Measurements from ENCODE around the gene PANK4.

Gene PANK4

DNA sequence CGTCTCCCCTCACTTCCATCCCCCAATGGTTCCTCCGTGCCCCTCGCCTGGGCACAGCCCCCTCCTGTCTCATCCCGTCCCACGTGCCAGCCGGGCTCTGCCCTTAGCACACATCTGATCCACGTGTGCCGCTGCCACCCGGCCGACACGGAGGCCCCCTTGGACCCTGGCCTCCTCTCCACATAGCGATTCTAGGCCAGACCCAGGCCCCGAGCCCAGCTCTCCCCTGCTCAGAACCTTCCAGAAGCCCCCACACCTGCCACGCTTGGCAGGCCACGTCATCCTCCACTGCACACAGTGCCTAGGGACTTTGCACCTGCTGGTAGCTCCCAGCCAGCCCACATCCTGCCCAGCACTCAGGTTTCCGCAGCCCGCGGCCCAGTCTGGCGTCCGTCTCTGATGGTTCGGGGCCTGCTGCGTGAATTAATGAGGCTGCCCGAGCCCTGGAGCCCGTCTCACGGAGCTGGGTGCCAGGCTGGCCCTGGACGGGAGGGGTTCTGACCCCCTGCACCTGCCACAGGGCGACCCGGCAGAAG is 30.2 kb downstream of the PANK4 start:
- H3K36me3 Mint-ChIP-seq (ENCODE audit: insufficient read depth) = peaks cover 3% of the 10 kb centered on the region
- peaks cover 38 to 45% of the 10 kb centered on the region in 2 donors for H3K4me1 Mint-ChIP-seq (ENCODE audit: low read depth in 2 of 2)
- no peaks in the 10 kb centered on the region for H3K27me3 Mint-ChIP-seq
- peak overlapping the region; percentile 71 to 72 for H3K4me3 Mint-ChIP-seq
- H3K9me3 Mint-ChIP-seq = no peaks in the 10 kb centered on the region
- ATAC-seq (replicated peaks) (peak; percentile 79), DNase-seq (peak; percentile 44 to 54 (median 45))
- H3K27ac Mint-ChIP-seq = peak overlapping the region; percentile 94 to 96

DNA sequence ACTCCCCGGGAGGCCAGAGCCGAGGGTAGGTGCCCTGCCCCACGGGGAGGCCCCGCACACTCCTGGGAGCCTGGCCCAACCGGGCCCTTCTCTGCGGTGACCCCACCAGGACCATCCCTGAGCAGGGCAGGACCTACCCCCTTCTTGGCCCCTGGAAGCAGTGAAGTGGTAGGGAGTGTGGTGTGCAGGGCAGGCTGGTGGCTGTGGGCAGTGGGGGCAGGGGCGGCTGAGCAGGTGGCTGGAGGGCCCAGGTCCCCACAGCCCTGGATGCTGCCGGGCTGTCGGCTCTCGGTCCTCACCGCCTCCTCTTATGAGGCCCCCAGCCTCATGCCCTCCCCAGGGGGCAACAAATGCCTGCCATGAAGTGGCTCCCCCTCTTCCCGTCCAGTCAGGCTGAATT is 30.9 kb downstream of the PANK4 start:
- Mint-ChIP-seq H3K9me3 (no peaks in the 10 kb centered on the region), H3K4me3 (peak overlapping the region; percentile 71 to 72), H3K27ac (peak overlapping the region; percentile 94 to 96), H3K27me3 (no peaks in the 10 kb centered on the region), H3K4me1 (ENCODE audit: low read depth in 2 of 2) (peaks cover 38 to 45% of the 10 kb centered on the region in 2 donors), H3K36me3 (ENCODE audit: insufficient read depth) (peaks cover 3% of the 10 kb centered on the region)
- DNase-seq = no peak
- no peak for ATAC-seq (replicated peaks)

DNA sequence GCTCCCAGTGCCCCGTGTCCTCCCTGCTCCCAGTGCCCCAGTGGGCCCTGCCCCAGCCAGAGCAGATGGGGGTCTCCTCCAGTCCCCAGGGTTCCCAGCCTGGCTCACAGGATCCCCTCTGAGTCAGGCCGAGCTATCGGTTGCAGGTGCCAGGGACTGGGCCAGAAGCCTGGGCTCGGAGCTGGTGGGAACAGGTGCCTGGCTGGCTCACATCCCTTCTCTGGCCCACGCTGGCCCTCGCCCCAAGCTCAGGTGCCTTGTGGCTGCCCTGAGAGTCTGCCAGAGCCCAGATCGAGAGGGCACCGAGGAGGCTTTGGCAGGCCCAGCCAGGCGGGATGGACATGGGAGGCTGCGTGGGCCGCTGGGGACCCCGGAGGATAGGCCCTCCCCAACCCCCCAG is 31.4 kb downstream of the PANK4 start:
- no peak overlapping the region for H3K27ac Mint-ChIP-seq
- no peak overlapping the region for H3K4me3 Mint-ChIP-seq

DNA sequence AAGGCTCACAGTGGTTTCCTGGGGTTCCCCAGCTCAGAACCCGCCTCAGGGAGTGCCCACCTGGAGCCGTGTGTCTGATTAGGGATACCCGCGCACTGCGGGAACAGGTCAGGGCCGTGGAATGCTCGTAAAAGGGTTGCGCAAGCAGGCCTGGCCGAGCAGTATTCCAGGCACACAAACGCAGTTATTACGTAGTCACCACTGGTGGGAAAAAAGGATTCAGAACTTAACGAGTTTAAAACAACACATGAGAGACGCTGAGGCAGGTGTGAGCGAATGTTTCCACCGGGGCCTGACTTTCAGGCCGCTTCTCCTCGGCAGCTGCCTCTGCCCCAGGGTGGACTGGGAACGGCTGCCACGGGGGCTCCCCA is 32.1 kb downstream of the PANK4 start:
- H3K27me3 Mint-ChIP-seq = no peaks in the 10 kb centered on the region
- H3K36me3 Mint-ChIP-seq (ENCODE audit: insufficient read depth) = peaks cover 3% of the 10 kb centered on the region
- peak overlapping the region; percentile 62 to 74 for H3K4me3 Mint-ChIP-seq
- peak overlapping the region; percentile 70 to 85 for H3K27ac Mint-ChIP-seq
- H3K9me3 Mint-ChIP-seq = no peaks in the 10 kb centered on the region
- no peak for DNase-seq
- peaks cover 28 to 34% of the 10 kb centered on the region in 2 donors for H3K4me1 Mint-ChIP-seq (ENCODE audit: low read depth in 2 of 2)
- ATAC-seq (replicated peaks) = no peak

More for the DNA sequence above, 31.4 kb downstream of the PANK4 start:
- ATAC-seq (replicated peaks) = no peak
- DNase-seq = no peak
- Mint-ChIP-seq H3K36me3 (ENCODE audit: insufficient read depth) (peaks cover 3% of the 10 kb centered on the region), H3K4me1 (ENCODE audit: low read depth in 2 of 2) (peaks cover 32 to 40% of the 10 kb centered on the region in 2 donors), H3K27me3 (no peaks in the 10 kb centered on the region), H3K9me3 (no peaks in the 10 kb centered on the region)

DNA sequence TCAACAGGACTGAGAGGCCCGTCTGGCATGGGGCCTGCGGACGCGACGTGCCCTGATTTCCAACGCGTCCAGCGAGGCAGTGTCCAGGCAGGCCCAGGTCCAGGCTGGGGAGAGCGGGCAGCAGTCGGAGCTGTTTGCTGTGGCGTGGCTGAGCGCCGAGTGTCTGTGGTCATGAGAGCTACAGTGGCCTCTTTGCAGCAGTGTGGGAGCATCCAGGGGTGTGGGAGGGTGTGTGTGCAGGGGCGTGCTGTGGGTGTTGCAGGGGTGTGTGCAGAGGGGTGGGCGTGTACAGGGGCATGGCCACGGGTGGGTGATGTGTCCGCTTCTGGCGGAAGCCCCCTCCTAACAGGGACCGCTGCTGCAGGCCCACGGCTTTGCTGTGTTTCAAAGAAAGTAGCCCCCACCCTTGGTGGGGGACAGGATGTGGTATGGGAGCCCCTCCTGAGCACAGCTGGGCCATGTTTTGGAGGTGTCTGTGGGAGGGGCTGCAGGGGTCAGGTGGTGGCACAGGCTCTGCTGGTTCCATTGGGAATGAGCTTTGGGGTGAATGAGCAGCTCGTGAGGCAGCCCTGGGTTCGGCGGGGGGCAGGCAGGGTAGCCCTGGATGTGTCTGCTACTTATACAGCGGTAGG is 32.6 kb downstream of the PANK4 start:
- Mint-ChIP-seq H3K4me3 (peak overlapping the region; percentile 62 to 74), H3K27ac (peak overlapping the region; percentile 70 to 85), H3K36me3 (ENCODE audit: insufficient read depth) (peaks cover 3% of the 10 kb centered on the region), H3K27me3 (no peaks in the 10 kb centered on the region), H3K4me1 (ENCODE audit: low read depth in 2 of 2) (peaks cover 28 to 30% of the 10 kb centered on the region in 2 donors), H3K9me3 (peaks cover 0 to 4% of the 10 kb centered on the region in 2 donors)
- DNase-seq (peak; percentile 12 to 26 (median 25)), ATAC-seq (replicated peaks) (peak; percentile 64)

DNA sequence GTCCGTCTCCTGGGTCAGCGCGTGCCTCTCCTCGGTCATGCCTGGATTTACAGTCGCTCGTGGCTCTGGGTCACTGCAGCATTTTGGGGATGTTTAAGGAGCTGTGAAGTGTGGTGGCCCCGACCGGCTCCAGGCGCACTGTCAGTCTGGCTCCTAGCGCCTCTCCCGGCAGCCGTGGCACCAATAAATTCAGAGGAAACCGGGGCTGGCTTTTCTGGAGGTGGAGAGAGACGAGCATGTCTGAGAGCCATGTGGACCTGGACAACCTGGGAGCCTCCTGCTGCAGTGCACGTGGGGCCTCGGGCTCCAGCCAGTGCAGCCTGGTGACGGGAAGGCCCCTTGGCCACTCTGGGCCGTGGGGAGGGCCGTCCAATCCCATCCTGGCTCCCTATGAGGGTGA is 33.2 kb downstream of the PANK4 start:
- peaks cover 28 to 30% of the 10 kb centered on the region in 2 donors for H3K4me1 Mint-ChIP-seq (ENCODE audit: low read depth in 2 of 2)
- peak overlapping the region; percentile 11 to 74 for H3K4me3 Mint-ChIP-seq
- H3K36me3 Mint-ChIP-seq (ENCODE audit: insufficient read depth) = peaks cover 3% of the 10 kb centered on the region
- ATAC-seq (replicated peaks) = no peak
- H3K27me3 Mint-ChIP-seq = no peaks in the 10 kb centered on the region
- H3K9me3 Mint-ChIP-seq = peaks cover 0 to 10% of the 10 kb centered on the region in 2 donors
- DNase-seq = no peak
- peak overlapping the region; percentile 70 to 85 for H3K27ac Mint-ChIP-seq

DNA sequence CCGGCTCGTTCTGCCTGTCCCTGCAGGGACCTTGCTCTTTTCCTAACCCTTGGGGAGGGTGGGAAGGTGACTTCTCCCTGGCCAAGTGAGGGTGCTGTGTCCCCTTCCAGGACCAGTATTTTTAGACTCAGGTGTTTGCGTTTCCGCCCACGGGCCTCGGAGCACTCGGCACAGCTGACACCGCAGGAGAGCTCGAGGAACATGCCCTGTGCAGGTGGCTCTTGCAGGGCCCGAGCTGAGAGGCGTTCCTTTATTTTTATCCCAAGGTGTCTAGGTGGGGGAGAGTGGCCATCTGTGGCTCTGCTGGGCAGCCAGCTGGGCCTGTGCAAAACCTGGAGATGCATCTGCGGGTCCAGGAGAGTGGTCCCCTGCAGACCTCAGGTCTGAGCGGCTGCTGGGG is 34.3 kb downstream of the PANK4 start:
- Mint-ChIP-seq H3K27me3 (no peaks in the 10 kb centered on the region), H3K4me3 (no peak overlapping the region), H3K4me1 (ENCODE audit: low read depth in 2 of 2) (peaks cover 26 to 28% of the 10 kb centered on the region in 2 donors), H3K27ac (no peak overlapping the region), H3K36me3 (ENCODE audit: insufficient read depth) (peaks cover 3% of the 10 kb centered on the region), H3K9me3 (peaks cover 0 to 16% of the 10 kb centered on the region in 2 donors)
- ATAC-seq (replicated peaks) = no peak
- no peak for DNase-seq

DNA sequence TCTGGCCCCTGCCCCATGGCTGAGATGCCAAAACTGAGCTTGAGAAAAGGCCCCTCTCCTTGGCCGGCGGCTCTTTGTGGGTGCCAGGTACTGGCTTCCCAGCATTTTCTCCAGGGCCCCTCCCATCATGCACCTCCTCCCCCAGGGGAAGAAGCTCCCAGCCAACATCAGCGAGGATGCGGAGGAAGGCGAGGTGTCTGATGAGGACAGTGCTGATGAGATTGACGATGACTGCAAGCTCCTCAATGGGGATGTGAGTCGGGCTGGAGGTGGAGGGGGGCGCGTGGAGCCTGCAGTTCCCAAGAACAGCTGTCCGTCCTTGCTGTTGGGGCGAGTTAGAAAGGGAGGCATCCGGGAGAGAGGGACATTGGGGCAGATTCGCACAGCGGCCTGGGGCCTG is 36.8 kb downstream of the PANK4 start:
- Mint-ChIP-seq H3K9me3 (peaks cover 0 to 16% of the 10 kb centered on the region in 2 donors), H3K4me3 (no peak overlapping the region), H3K4me1 (ENCODE audit: low read depth in 2 of 2) (peaks cover 13 to 14% of the 10 kb centered on the region in 2 donors), H3K27me3 (no peaks in the 10 kb centered on the region), H3K36me3 (ENCODE audit: insufficient read depth) (peaks cover 3% of the 10 kb centered on the region), H3K27ac (no peak overlapping the region)
- ATAC-seq (replicated peaks) (no peak), DNase-seq (no peak)

DNA sequence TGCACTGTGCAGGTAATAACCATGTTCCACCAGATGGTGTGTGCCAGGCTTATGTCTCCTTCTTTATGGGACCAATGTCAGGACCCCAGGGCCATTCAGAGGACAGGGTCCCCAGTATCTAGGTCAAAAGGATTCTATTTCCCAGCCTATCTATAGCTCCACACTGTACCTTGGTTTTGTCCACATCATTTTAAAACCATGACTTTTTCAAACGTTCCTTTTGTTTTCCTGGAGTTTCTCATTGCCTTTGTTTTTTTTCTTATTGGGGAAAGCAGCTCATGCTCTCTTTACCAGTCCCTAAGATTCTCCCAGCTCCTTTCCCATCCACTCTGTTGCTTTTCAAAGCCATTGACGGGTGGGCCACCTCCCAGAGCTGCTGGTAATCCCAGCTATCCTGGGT is 37.7 kb downstream of the PANK4 start:
- Mint-ChIP-seq H3K27me3 (no peaks in the 10 kb centered on the region), H3K4me3 (no peak overlapping the region), H3K4me1 (ENCODE audit: low read depth in 2 of 2) (peaks cover 10 to 14% of the 10 kb centered on the region in 2 donors), H3K9me3 (peaks cover 0 to 16% of the 10 kb centered on the region in 2 donors), H3K27ac (peak overlapping the region in 1 of 2 donors; percentile 58), H3K36me3 (ENCODE audit: insufficient read depth) (peaks cover 3% of the 10 kb centered on the region)
- ATAC-seq (replicated peaks) (no peak), DNase-seq (no peak)

DNA sequence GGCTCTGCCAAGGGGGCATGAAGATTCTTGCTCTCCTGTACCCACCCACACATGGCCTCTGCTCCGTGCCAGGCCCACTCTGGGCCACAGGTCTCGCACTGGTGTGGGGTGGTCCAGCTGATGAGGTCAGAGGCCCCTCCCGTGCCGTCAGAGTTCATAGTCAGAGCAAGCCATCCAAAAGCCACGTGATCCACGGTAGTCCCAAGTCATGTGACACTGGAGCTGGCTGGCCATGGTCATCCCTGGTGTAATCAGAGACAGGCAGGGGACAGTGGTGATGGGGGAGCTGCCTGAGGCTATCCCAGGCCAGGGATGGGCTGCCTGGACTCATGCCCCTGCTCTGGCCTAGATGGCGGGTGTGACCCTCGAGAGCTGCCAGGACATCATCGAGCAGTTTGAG is 39.8 kb downstream of the PANK4 start:
- no peak for DNase-seq
- Mint-ChIP-seq H3K27me3 (no peaks in the 10 kb centered on the region), H3K9me3 (peaks cover 0 to 16% of the 10 kb centered on the region in 2 donors), H3K4me1 (ENCODE audit: low read depth in 2 of 2) (peaks cover 4 to 6% of the 10 kb centered on the region in 2 donors), H3K27ac (no peak overlapping the region), H3K4me3 (no peak overlapping the region), H3K36me3 (ENCODE audit: insufficient read depth) (no peaks in the 10 kb centered on the region)
- ATAC-seq (replicated peaks) = no peak

DNA sequence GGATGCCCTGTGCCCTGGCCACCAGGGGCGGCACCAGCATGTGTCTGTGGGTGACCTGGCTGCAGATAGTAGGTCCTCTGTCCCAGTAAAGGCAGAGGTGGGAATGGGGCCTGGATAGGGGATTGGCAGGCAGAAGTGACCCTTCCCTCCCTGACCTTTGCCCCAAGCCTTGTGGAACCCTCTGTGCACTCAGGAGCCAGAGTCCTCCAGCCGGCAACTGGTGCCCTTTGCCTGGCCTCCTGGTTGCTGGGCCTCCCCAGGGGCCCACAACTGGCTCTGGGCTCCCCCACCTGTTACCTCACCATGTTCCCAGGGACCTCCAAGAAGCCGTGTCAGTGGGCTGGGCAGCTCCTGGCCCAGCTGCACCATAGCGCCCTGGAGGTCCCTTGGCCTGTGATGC is 40.4 kb downstream of the PANK4 start:
- no peak overlapping the region for H3K27ac Mint-ChIP-seq
- H3K9me3 Mint-ChIP-seq = peaks cover 0 to 16% of the 10 kb centered on the region in 2 donors
- H3K4me1 Mint-ChIP-seq (ENCODE audit: low read depth in 2 of 2) = peaks cover 4 to 6% of the 10 kb centered on the region in 2 donors
- ATAC-seq (replicated peaks) (no peak), DNase-seq (no peak)
- H3K27me3 Mint-ChIP-seq = no peaks in the 10 kb centered on the region
- no peak overlapping the region for H3K4me3 Mint-ChIP-seq
- H3K36me3 Mint-ChIP-seq (ENCODE audit: insufficient read depth) = no peaks in the 10 kb centered on the region

DNA sequence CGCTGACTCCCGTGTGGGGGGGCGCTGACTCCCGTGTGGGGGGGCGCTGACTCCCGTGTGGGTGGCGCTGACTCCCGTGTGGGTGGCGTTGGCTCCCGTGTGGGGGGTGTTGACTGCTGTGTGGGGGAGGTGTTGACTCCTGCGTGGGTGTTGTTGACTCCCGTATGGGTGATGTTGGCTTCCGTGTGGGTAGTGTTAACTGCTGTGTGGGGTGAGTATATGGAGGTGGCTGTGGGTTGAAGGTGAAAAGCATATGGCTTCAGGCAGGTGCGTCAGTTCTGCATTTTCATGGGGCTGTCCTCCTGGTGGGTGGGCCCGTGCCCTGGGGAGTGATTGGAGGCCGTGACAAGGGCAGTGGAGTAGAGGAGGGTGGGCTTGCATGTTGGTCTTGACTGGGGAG is 42.4 kb downstream of the PANK4 start:
- DNase-seq (no peak), ATAC-seq (replicated peaks) (peak; percentile 66)
- peak overlapping the region in 1 of 2 donors; percentile 5 for H3K27ac Mint-ChIP-seq
- no peaks in the 10 kb centered on the region for H3K36me3 Mint-ChIP-seq (ENCODE audit: insufficient read depth)
- peaks cover 4 to 6% of the 10 kb centered on the region in 2 donors for H3K4me1 Mint-ChIP-seq (ENCODE audit: low read depth in 2 of 2)
- H3K27me3 Mint-ChIP-seq = no peaks in the 10 kb centered on the region
- peak overlapping the region in 1 of 2 donors; percentile 21 for H3K4me3 Mint-ChIP-seq
- peaks cover 0 to 14% of the 10 kb centered on the region in 2 donors for H3K9me3 Mint-ChIP-seq

DNA sequence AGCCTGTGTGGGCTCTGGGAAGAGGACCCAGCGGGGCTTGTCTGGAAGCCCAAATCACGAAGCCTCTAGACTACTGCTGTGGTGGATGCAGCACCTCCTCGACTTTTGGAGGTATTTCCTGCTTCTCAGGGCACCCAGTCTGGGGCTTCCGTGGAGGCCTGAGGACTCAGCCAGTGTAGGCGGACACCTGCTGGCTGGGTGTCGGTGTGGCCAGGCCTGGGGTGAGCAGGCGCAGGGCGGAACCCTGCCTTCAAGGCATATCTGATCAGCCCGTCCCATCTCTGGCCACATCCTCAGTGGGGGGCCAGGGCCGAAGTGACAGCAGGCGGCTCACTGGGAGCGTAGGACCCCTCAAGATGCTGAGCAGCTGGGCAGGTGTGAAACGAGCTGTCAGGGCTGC is 43.4 kb downstream of the PANK4 start:
- no peak for DNase-seq
- Mint-ChIP-seq H3K27ac (no peak overlapping the region), H3K9me3 (peaks cover 0 to 4% of the 10 kb centered on the region in 2 donors), H3K4me3 (no peak overlapping the region), H3K36me3 (ENCODE audit: insufficient read depth) (no peaks in the 10 kb centered on the region), H3K4me1 (ENCODE audit: low read depth in 2 of 2) (peaks cover 4 to 6% of the 10 kb centered on the region in 2 donors), H3K27me3 (no peaks in the 10 kb centered on the region)
- no peak for ATAC-seq (replicated peaks)

DNA sequence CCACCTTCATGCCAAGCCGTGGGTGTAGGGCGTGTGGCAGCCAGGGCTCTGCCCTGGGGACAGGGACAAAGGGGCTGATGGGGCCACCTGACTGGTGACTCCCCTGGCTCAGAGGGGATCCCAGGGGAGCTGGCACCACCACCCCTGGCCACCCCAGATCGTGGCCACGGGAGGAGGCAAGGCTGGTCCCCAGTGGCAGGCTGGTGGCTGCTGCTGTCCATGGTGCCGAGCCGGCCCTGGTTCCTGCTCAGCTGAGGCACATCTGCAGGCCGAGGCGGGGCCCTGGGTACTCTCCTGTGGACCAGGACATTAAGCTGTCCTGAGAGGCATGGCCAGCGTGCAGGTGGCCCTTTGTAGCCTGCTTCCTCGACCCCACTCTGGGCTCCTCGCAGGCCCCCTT is 43.8 kb downstream of the PANK4 start:
- Mint-ChIP-seq H3K4me3 (no peak overlapping the region), H3K36me3 (ENCODE audit: insufficient read depth) (no peaks in the 10 kb centered on the region)

More for the DNA sequence above, 43.8 kb downstream of the PANK4 start:
- H3K9me3 Mint-ChIP-seq = peaks cover 0 to under 1% of the 10 kb centered on the region in 2 donors
- ATAC-seq (replicated peaks) = no peak
- peaks cover 4 to 6% of the 10 kb centered on the region in 2 donors for H3K4me1 Mint-ChIP-seq (ENCODE audit: low read depth in 2 of 2)
- H3K27ac Mint-ChIP-seq = no peak overlapping the region
- no peak for DNase-seq
- no peaks in the 10 kb centered on the region for H3K27me3 Mint-ChIP-seq
